T-cell (primary cell): ENCODE results near the gene CHCHD2. TPM values are rescaled to one million over a fixed set of nuclear protein-coding genes. Genes with fewer than 3 reads are reported as not detected.
"Not testable (repeated sequence)": the region's sequence is repeated elsewhere in the genome, so short reads cannot be mapped to it uniquely, and the experiment has no call there.

ENCODE experiments used
- ATAC-seq, 4 experiments: fragments of 200-7000 bp in 3 of 4; fragments of 150-1000 bp in 1 of 4; cut with Tn5 transposase; replicated peaks in 1 of 4; 1 replicate in 3 of 4; 2 replicates in 1 of 4; pipeline ENCODE4 v1.10.0; 2021; ENCODE audit warnings: moderate library complexity in 3 of 4, mild to moderate bottlenecking in 2 of 4, moderate number of reproducible peaks in 1 of 4
- CTCF ChIA-PET, 2 donors: fragments of 300-600 bp; sonication (Branson Sonifier 250); formaldehyde crosslinking; loops; one replicate each; lab custom pipeline; 2022; ENCODE audit warnings: antibody characterized with exemption in 2 of 2; lab: Charles Lee
- POLR2A ChIA-PET, 2 donors: fragments of 300-600 bp; sonication (Branson Sonifier 250); formaldehyde crosslinking; loops; one replicate each; lab custom pipeline; 2022; ENCODE audit warnings: antibody characterized with exemption in 2 of 2; lab: Charles Lee
- DNase-seq, 35 experiments: peaks; one replicate each; pipeline versions ENCODE4 v3.0.0 to v3.0.0-alpha.2; 2013 to 2023
- H3K27ac ChIP-seq: one replicate; pipeline ENCODE4 v1.5.1; 2013; ENCODE audit warnings: low read length
- H3K27me3 ChIP-seq, 2 experiments: replicated peaks in 1 of 2; 1 replicate in 1 of 2; 2 replicates in 1 of 2; pipeline versions ENCODE4 v1.6.1 to v1.7.0; 2013; ENCODE audit warnings: low read length in 1 of 2, mixed read lengths in 1 of 2; ENCODE audit not compliant: control insufficient read depth in 2 of 2, insufficient read depth in 2 of 2; ENCODE audit errors: extremely low read depth in 1 of 2
- H3K36me3 ChIP-seq, 2 donors: 1 replicate in 1 of 2; 2 replicates in 1 of 2; pipeline versions ENCODE4 v1.6.1 to v1.7.0; 2013; ENCODE audit warnings: low read length in 1 of 2; ENCODE audit not compliant: control insufficient read depth in 2 of 2, insufficient read depth in 1 of 2; ENCODE audit errors: extremely low read depth in 1 of 2
- H3K4me1 ChIP-seq, 2 experiments: 1 replicate in 1 of 2; 2 replicates in 1 of 2; pipeline versions ENCODE4 v1.6.1 to v1.7.0; 2013; ENCODE audit warnings: low read length in 2 of 2, mixed read lengths in 1 of 2; ENCODE audit not compliant: insufficient read depth in 2 of 2, control insufficient read depth in 1 of 2; ENCODE audit errors: extremely low read depth in 1 of 2
- H3K4me3 ChIP-seq, 2 donors: 1 replicate in 1 of 2; 2 replicates in 1 of 2; pipeline versions ENCODE4 v1.5.1 to v1.7.0; 2013; ENCODE audit warnings: mild to moderate bottlenecking in 2 of 2, low read length in 1 of 2, moderate library complexity in 1 of 2; ENCODE audit not compliant: control insufficient read depth in 1 of 2; ENCODE audit errors: extremely low read depth in 1 of 2
- H3K9me3 ChIP-seq: 2 replicates; pipeline ENCODE4 v1.7.0; 2013
- H3K27ac Mint-ChIP-seq, 2 donors: one replicate each; pipeline ENCODE4 v1.8.0; 2020 to 2021; ENCODE audit warnings: mild to moderate bottlenecking in 2 of 2, mixed read lengths in 2 of 2
- H3K27me3 Mint-ChIP-seq, 2 donors: one replicate each; pipeline ENCODE4 v1.8.0; 2021 to 2022; ENCODE audit warnings: mixed read lengths in 2 of 2
- H3K36me3 Mint-ChIP-seq: one replicate; pipeline ENCODE4 v1.8.0; 2021; ENCODE audit warnings: mixed read lengths
- H3K4me1 Mint-ChIP-seq, 3 donors: one replicate each; pipeline ENCODE4 v1.8.0; 2020 to 2022; ENCODE audit warnings: mixed read lengths in 3 of 3, mild to moderate bottlenecking in 1 of 3
- H3K4me3 Mint-ChIP-seq, 3 donors: one replicate each; pipeline ENCODE4 v1.8.0; 2020 to 2022; ENCODE audit warnings: mild to moderate bottlenecking in 3 of 3, mixed read lengths in 3 of 3, moderate library complexity in 3 of 3
- H3K9me3 Mint-ChIP-seq, 3 donors: one replicate each; pipeline ENCODE4 v1.8.0; 2020 to 2022; ENCODE audit warnings: mixed read lengths in 3 of 3
- WGBS: methylation state at CpG from one replicate; pipeline ENCODE4 v1.1.5; 2013; ENCODE audit warnings: missing lambda C conversion rate; ENCODE audit not compliant: insufficient coverage; 5-methylcytosine and 5-hydroxymethylcytosine counted together
- total RNA-seq, 35 experiments: library from RNA in 6 of 35; stranded (reverse) in 6 of 35; fragments of 120-200 nt in 1 of 35; gene quantifications; one replicate each; pipeline versions ENCODE4 v1.2.1 to v1.2.4 and lab custom pipeline; 2013 to 2026

CHCHD2 gene
- total RNA-seq, 5 donors from 2014 or later (not counting 1 experiment from before 2014, with no cell fraction given): 173 to 209 (median 189) TPM

DNA sequence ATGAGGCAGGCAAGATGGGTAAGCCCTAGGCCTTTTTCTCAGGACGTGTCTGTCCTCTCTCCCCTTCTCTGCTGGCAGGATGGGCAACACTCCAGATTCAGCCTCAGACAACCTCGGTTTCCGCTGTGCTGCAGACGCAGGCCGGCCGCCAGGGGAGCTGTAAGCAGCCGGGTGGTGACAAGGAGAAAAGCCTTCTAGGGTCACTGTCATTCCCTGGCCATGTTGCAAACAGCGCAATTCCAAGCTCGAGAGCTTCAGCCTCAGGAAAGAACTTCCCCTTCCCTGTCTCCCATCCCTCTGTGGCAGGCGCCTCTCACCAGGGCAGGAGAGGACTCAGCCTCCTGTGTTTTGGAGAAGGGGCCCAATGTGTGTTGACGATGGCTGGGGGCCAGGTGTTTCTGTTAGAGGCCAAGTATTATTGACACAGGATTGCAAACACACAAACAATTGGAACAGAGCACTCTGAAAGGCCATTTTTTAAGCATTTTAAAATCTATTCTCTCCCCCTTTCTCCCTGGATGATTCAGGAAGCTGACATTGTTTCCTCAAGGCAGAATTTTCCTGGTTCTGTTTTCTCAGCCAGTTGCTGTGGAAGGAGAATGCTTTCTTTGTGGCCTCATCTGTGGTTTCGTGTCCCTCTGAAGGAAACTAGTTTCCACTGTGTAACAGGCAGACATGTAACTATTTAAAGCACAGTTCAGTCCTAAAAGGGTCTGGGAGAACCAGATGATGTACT, 26.7 kb downstream of the CHCHD2 start:
- Mint-ChIP-seq H3K27me3 (no peaks in the 10 kb centered on the region), H3K4me3 (no peak overlapping the region), H3K27ac (peak overlapping the region in 1 of 2 donors; percentile 22), H3K4me1 (no peaks in the 10 kb centered on the region), H3K36me3 (peaks cover 14% of the 10 kb centered on the region), H3K9me3 (no peaks in the 10 kb centered on the region)
- Histone ChIP-seq H3K9me3 (no peaks in the 10 kb centered on the region), H3K36me3 (peaks cover 28 to 37% of the 10 kb centered on the region in 2 donors), H3K27ac (no peak overlapping the region), H3K4me1 (peaks cover 0 to under 1% of the 10 kb centered on the region in 2 experiments), H3K27me3 (no peaks in the 10 kb centered on the region), H3K4me3 (no peak overlapping the region)
- 93% methylated on average over 8 of the region's 12 CpGs for WGBS
- POLR2A ChIA-PET: interaction anchor here in 1 of 2 donors (0.6 kb wide), 1 partner anchor 51 kb away, joined by 9 read pairs; no protein-coding TSS in a partner anchor
- CTCF ChIA-PET: no interaction called here
- DNase-seq (no peak), ATAC-seq (no peak)

DNA sequence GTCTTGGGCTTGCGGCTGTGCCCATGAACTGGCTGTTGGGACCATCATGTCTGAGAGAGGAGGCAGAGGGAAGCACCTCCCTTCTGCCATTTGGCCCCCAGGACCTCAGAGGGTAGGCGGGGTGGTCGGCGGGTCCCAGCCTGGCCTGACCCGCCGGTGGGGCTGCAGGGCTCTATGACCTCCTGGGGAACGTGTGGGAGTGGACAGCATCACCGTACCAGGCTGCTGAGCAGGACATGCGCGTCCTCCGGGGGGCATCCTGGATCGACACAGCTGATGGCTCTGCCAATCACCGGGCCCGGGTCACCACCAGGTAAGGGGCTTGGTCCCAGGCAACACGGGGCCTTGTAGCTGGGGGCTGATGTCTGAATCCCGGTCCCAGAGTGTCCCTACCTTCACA, 28.1 kb downstream of the CHCHD2 start:
- no peak for DNase-seq
- Histone ChIP-seq H3K27me3 (no peaks in the 10 kb centered on the region), H3K4me3 (no peak overlapping the region), H3K27ac (no peak overlapping the region), H3K36me3 (peaks cover 25 to 41% of the 10 kb centered on the region in 2 donors), H3K9me3 (no peaks in the 10 kb centered on the region), H3K4me1 (peaks cover 0 to 8% of the 10 kb centered on the region in 2 experiments)
- ChIA-PET CTCF (interaction anchor here in 1 of 2 donors (0.6 kb wide), 1 partner anchor 49 kb away, joined by 3 read pairs; no protein-coding TSS in a partner anchor), POLR2A (interaction anchor here (0.6 to 0.7 kb wide), 2 partner anchors 20 to 64 kb away, joined by 3 read pairs; no protein-coding TSS in a partner anchor)
- Mint-ChIP-seq H3K27ac (no peak overlapping the region), H3K4me1 (peaks cover 5 to 7% (median 6%) of the 10 kb centered on the region in 3 donors), H3K4me3 (no peak overlapping the region), H3K27me3 (no peaks in the 10 kb centered on the region), H3K9me3 (no peaks in the 10 kb centered on the region), H3K36me3 (peaks cover 17% of the 10 kb centered on the region)
- ATAC-seq: no peak
- WGBS: 97% methylated on average over 9 of the region's 16 CpGs

GRCh38 chr7:56077681-56078080, 28.6 kb downstream of the CHCHD2 start:
- no peak overlapping the region for H3K4me3 ChIP-seq
- H3K4me1 ChIP-seq: peaks cover 0 to 8% of the 10 kb centered on the region in 2 experiments
- Mint-ChIP-seq H3K4me3 (no peak overlapping the region), H3K27me3 (no peaks in the 10 kb centered on the region), H3K36me3 (peaks cover 21% of the 10 kb centered on the region), H3K4me1 (peaks cover 5 to 7% (median 6%) of the 10 kb centered on the region in 3 donors), H3K27ac (peak overlapping the region in 1 of 2 donors; percentile 4), H3K9me3 (no peaks in the 10 kb centered on the region)
- POLR2A ChIA-PET: no interaction called here
- ATAC-seq (no peak), DNase-seq (no peak)
- WGBS: no CpG with 5 or more reads among the region's 3 CpGs
- no peaks in the 10 kb centered on the region for H3K27me3 ChIP-seq
- no peak overlapping the region for H3K27ac ChIP-seq
- no peaks in the 10 kb centered on the region for H3K9me3 ChIP-seq
- peaks cover 22 to 46% of the 10 kb centered on the region in 2 donors for H3K36me3 ChIP-seq
- CTCF ChIA-PET: interaction anchor here (0.6 to 1.1 kb wide), 2 partner anchors 49 to 72 kb away, joined by 3 read pairs; no protein-coding TSS in a partner anchor

DNA sequence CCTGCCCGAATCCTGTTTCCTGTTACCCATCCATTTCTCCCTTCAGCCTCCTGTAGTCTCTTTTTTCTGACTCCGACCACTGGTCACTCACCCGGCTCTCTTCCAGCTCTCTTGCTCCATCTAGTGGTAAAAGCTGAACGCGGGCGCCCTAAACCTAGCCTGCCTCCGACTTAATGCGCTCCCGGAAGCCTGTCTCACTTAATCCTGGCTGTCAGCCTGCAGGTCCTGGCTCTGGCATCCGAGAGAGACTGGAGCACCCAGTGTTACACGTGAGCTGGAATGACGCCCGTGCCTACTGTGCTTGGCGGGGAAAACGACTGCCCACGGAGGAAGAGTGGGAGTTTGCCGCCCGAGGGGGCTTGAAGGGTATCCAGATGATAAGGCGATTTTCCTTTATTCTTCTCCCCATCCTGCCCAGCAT, 31.9 kb downstream of the CHCHD2 start:
- ChIA-PET POLR2A (interaction anchor here (0.6 kb wide), 3 partner anchors 21 to 60 kb away, joined by 3 to 4 read pairs (median 3); partner anchors contain the start of gene PSPH (in 1 of the 2)), CTCF (interaction anchor here (0.8 to 3.8 kb wide), 14 partner anchors 10 to 793 kb away, joined by 3 to 32 read pairs (median 7); partner anchors contain the start of genes PSPH (in 2 of the 2), SUMF2 (in 2 of the 2), CCT6A (in 1 of the 2) and CHCHD2 (in 1 of the 2))
- H3K27ac ChIP-seq: no peak overlapping the region
- H3K27me3 ChIP-seq: no peaks in the 10 kb centered on the region
- peaks cover 30 to 48% of the 10 kb centered on the region in 2 donors for H3K36me3 ChIP-seq
- Mint-ChIP-seq H3K27me3 (no peaks in the 10 kb centered on the region), H3K9me3 (no peaks in the 10 kb centered on the region), H3K4me3 (no peak overlapping the region), H3K36me3 (peaks cover 25% of the 10 kb centered on the region), H3K27ac (no peak overlapping the region), H3K4me1 (peaks cover 5 to 7% (median 6%) of the 10 kb centered on the region in 3 donors)
- ATAC-seq: peak; percentile 82 to 89 (median 82)
- 17% methylated on average over 10 of the region's 19 CpGs for WGBS
- no peak overlapping the region for H3K4me3 ChIP-seq
- DNase-seq: peak in 34 of 35 experiments; percentile 10 to 75 (median 47)
- no peaks in the 10 kb centered on the region for H3K9me3 ChIP-seq
- H3K4me1 ChIP-seq: peaks cover 0 to 8% of the 10 kb centered on the region in 2 experiments

- CTCF ChIA-PET, DNase-seq, H3K27me3 ChIP-seq, H3K27ac Mint-ChIP-seq, H3K27ac ChIP-seq, ATAC-seq, H3K9me3 Mint-ChIP-seq, H3K9me3 ChIP-seq, H3K4me3 ChIP-seq, H3K27me3 Mint-ChIP-seq: not testable (repeated sequence)
- peaks cover 7 to 21% of the 10 kb centered on the region in 2 experiments for H3K4me1 ChIP-seq
- H3K4me3 Mint-ChIP-seq: peak overlapping the region in 1 of 3 donors; percentile 1
- WGBS: 91% methylated on average over 13 of the region's 13 CpGs
- peaks cover 33% of the 10 kb centered on the region for H3K36me3 Mint-ChIP-seq
- peaks cover 28 to 31% (median 29%) of the 10 kb centered on the region in 3 donors for H3K4me1 Mint-ChIP-seq
- POLR2A ChIA-PET: interaction anchor here in 1 of 2 donors (1.2 kb wide), 1 partner anchor 15 kb away, joined by 4 read pairs; the partner anchor contains the start of genes CCT6A and PSPH
- peaks cover 14 to 34% of the 10 kb centered on the region in 2 donors for H3K36me3 ChIP-seq
These were observed 39.9 kb downstream of the CHCHD2 start for GRCh38 chr7:56066376-56066775.
